Urinary bladder (tissue), 4 donors: ENCODE results near the gene ZNF687. TPM values are rescaled to one million over a fixed set of nuclear protein-coding genes. Genes with fewer than 3 reads are reported as not detected.

Experiments
- DNase-seq: peaks from one replicate; pipeline ENCODE4 v3.0.0-alpha.2; 2015; ENCODE audit errors: extremely low spot score
- H3K27ac ChIP-seq: one replicate; pipeline ENCODE4 v1.5.1; 2013; ENCODE audit warnings: low read depth, mild to moderate bottlenecking, moderate library complexity
- H3K36me3 ChIP-seq: one replicate; pipeline ENCODE4 v1.6.1; 2013; ENCODE audit warnings: mild to moderate bottlenecking, moderate library complexity; ENCODE audit not compliant: insufficient read depth
- H3K4me1 ChIP-seq: one replicate; pipeline ENCODE4 v1.6.1; 2013; ENCODE audit warnings: mild to moderate bottlenecking, moderate library complexity; ENCODE audit not compliant: insufficient read depth
- H3K4me3 ChIP-seq: one replicate; pipeline ENCODE4 v1.5.1; 2013; ENCODE audit warnings: low read depth, low read length
- WGBS: extraction: QIAGEN DNeasy Blood & Tissue Kit; methylation state at CpG from one replicate; pipeline ENCODE4 v1.1.7; 2013; 5-methylcytosine and 5-hydroxymethylcytosine counted together
- polyA plus RNA-seq: library from polyadenylated mRNA; stranded (reverse); fragments of 200-250 nt; gene quantifications from one replicate; pipeline ENCODE4 v1.2.3, GENCODE V29; 2013
- small RNA-seq: library from RNA; depleted of rRNA; stranded (forward); fragments of <200 nt; gene quantifications from one replicate; pipeline ENCODE3, GENCODE V24; 2014
- total RNA-seq: library from RNA; depleted of rRNA; stranded (reverse); fragments of >200 nt; gene quantifications from one replicate; pipeline ENCODE4 v1.2.3, GENCODE V29; 2014
- donor health status: healthy with polysubstance abuse.
- donor health status: healthy.

ZNF687 gene
- total and polyA plus RNA-seq, 2 donors: 8.1 to 15.9 TPM

- 87% methylated on average over 3 of the region's 3 CpGs for WGBS
- H3K36me3 ChIP-seq: no peaks in the 10 kb centered on the region
- no peak overlapping the region for H3K4me3 ChIP-seq
- DNase-seq: no peak
- no peak overlapping the region for H3K27ac ChIP-seq
- no peaks in the 10 kb centered on the region for H3K4me1 ChIP-seq
These were observed 54.5 kb downstream of the ZNF687 start for GRCh38 chr1:151336556-151336955.

GRCh38 chr1:151340870-151341754, 59.0 kb downstream of the ZNF687 start:
- DNase-seq: peak; percentile 72
- H3K36me3 ChIP-seq: no peaks in the 10 kb centered on the region
- WGBS: 33% methylated on average over 7 of the region's 7 CpGs
- no peaks in the 10 kb centered on the region for H3K4me1 ChIP-seq
- no peak overlapping the region for H3K4me3 ChIP-seq
- H3K27ac ChIP-seq: no peak overlapping the region

Small RNAs within 50 kb of the gene (small RNA-seq; reads per million reads assigned to genes)
- gene RN7SL444P: 0.12 reads per million

Other genes starting within 250 kb of the ZNF687 start
- gene BNIPL, start 245.7 kb upstream of the ZNF687 start, total RNA-seq: 10.9 TPM
- 1.9 TPM for gene BNIPL, start 245.7 kb upstream of the ZNF687 start, polyA plus RNA-seq
- 1.4 TPM for gene C1orf56, start 234.5 kb upstream of the ZNF687 start, total RNA-seq
- gene C1orf56, start 234.5 kb upstream of the ZNF687 start, polyA plus RNA-seq: 9.4 TPM
- gene CDC42SE1, start 222.7 kb upstream of the ZNF687 start, total RNA-seq: 47.2 TPM
- 62.1 TPM for gene CDC42SE1, start 222.7 kb upstream of the ZNF687 start, polyA plus RNA-seq
- 4.8 TPM for gene MLLT11, start 221.9 kb upstream of the ZNF687 start, total RNA-seq
- gene MLLT11, start 221.9 kb upstream of the ZNF687 start, polyA plus RNA-seq: 4.9 TPM
- gene GABPB2, start 211.5 kb upstream of the ZNF687 start, total RNA-seq: 16.9 TPM
- 6.4 TPM for gene GABPB2, start 211.5 kb upstream of the ZNF687 start, polyA plus RNA-seq
- gene SEMA6C, start 135.7 kb upstream of the ZNF687 start, total RNA-seq: 10.4 TPM
- gene SEMA6C, start 135.7 kb upstream of the ZNF687 start, polyA plus RNA-seq: 13.7 TPM
- 4.0 TPM for gene TNFAIP8L2, start 125.7 kb upstream of the ZNF687 start, total RNA-seq
- gene TNFAIP8L2, start 125.7 kb upstream of the ZNF687 start, polyA plus RNA-seq: 5.4 TPM
- 6.8 TPM for gene LYSMD1, start 116.4 kb upstream of the ZNF687 start, total RNA-seq
- 14.0 TPM for gene LYSMD1, start 116.4 kb upstream of the ZNF687 start, polyA plus RNA-seq
- 22.4 TPM for gene SCNM1, start 116.2 kb upstream of the ZNF687 start, total RNA-seq
- 49.5 TPM for gene SCNM1, start 116.2 kb upstream of the ZNF687 start, polyA plus RNA-seq
- 2.3 TPM for gene TMOD4, start 106.3 kb upstream of the ZNF687 start, total RNA-seq
- gene TMOD4, start 106.3 kb upstream of the ZNF687 start, polyA plus RNA-seq: 0.76 TPM
- gene VPS72, start 92.1 kb upstream of the ZNF687 start, total RNA-seq: 32.1 TPM
- gene VPS72, start 92.1 kb upstream of the ZNF687 start, polyA plus RNA-seq: 44.4 TPM
- gene PIP5K1A, start 83.7 kb upstream of the ZNF687 start, total RNA-seq: 77.0 TPM
- gene PIP5K1A, start 83.7 kb upstream of the ZNF687 start, polyA plus RNA-seq: 22.1 TPM
- gene PSMD4, start 27.6 kb upstream of the ZNF687 start, total RNA-seq: 77.2 TPM
- gene PSMD4, start 27.6 kb upstream of the ZNF687 start, polyA plus RNA-seq: 191 TPM
- 26.5 TPM for gene PI4KB, start 45.1 kb downstream of the ZNF687 start, total RNA-seq
- 45.5 TPM for gene PI4KB, start 45.1 kb downstream of the ZNF687 start, polyA plus RNA-seq
- 42.9 TPM for gene RFX5, start 65.0 kb downstream of the ZNF687 start, total RNA-seq
- gene RFX5, start 65.0 kb downstream of the ZNF687 start, polyA plus RNA-seq: 31.2 TPM
- 32.9 TPM for gene SELENBP1, start 90.4 kb downstream of the ZNF687 start, total RNA-seq
- gene SELENBP1, start 90.4 kb downstream of the ZNF687 start, polyA plus RNA-seq: 82.8 TPM
- 217 TPM for gene PSMB4, start 117.3 kb downstream of the ZNF687 start, total RNA-seq
- gene PSMB4, start 117.3 kb downstream of the ZNF687 start, polyA plus RNA-seq: 323 TPM
- gene POGZ, start 177.2 kb downstream of the ZNF687 start, total RNA-seq: 86.9 TPM
- 32.1 TPM for gene POGZ, start 177.2 kb downstream of the ZNF687 start, polyA plus RNA-seq
- 5.9 TPM for gene CGN, start 229.1 kb downstream of the ZNF687 start, total RNA-seq
- gene CGN, start 229.1 kb downstream of the ZNF687 start, polyA plus RNA-seq: 5.5 TPM